Transverse colon (tissue), 4 donors: ENCODE data around the gene AEBP2. TPM values are rescaled to one million over a fixed set of nuclear protein-coding genes. Genes with fewer than 3 reads are reported as not detected.

ENCODE experiments used
- DNase-seq: peaks from one replicate; pipeline ENCODE4 v3.0.0-alpha.2; 2019
- H3K27ac ChIP-seq, 4 donors: fragments of 200-600 bp; sonication (generic); 2 replicates each; pipeline ENCODE4 v1.5.1; 2016 to 2018; ENCODE audit warnings: inconsistent platforms in 4 of 4
- H3K27me3 ChIP-seq: fragments of 200-600 bp; sonication (generic); 2 replicates; pipeline ENCODE4 v1.5.1; 2017; ENCODE audit warnings: inconsistent platforms
- H3K36me3 ChIP-seq, 4 donors: fragments of 200-600 bp; sonication (generic); 2 replicates each; pipeline ENCODE4 v1.5.1; 2017 to 2019; ENCODE audit warnings: inconsistent platforms in 4 of 4
- H3K4me1 ChIP-seq, 4 donors: fragments of 200-600 bp; sonication (generic); 2 replicates each; pipeline ENCODE4 v1.5.1; 2017 to 2020; ENCODE audit warnings: inconsistent platforms in 4 of 4
- H3K4me3 ChIP-seq, 4 donors: fragments of 200-600 bp; sonication (generic); 1 replicate in 1 of 4; 2 replicates in 3 of 4; pipeline versions ENCODE4 v1.5.1 to v1.6.1; 2017 to 2019; ENCODE audit warnings: inconsistent platforms in 4 of 4
- H3K9me3 ChIP-seq, 2 donors: fragments of 200-600 bp; sonication (generic); 2 replicates each; pipeline ENCODE4 v1.5.1; 2017 to 2019; ENCODE audit warnings: inconsistent platforms in 2 of 2
- CTCF ChIP-seq, 5 experiments: fragments of 200-600 bp in 3 of 5; fragments of 450-650 bp in 2 of 5; sonication (generic) in 3 of 5; IDR thresholded peaks; 1 replicate in 2 of 5; 2 replicates in 3 of 5; pipeline ENCODE4 v1.5.1; 2016 to 2017; ENCODE audit warnings: antibody characterized with exemption in 5 of 5, inconsistent platforms in 3 of 5, mild to moderate bottlenecking in 2 of 5, moderate library complexity in 1 of 5
- EP300 ChIP-seq: sonication (generic); formaldehyde crosslinking; IDR thresholded peaks from one replicate; pipeline ENCODE4 v1.6.1; 2017; ENCODE audit warnings: antibody characterized with exemption, low read depth
- POLR2A ChIP-seq: fragments of 450-650 bp; IDR thresholded peaks from one replicate; pipeline ENCODE4 v1.6.1; 2016; ENCODE audit warnings: antibody characterized with exemption, mild to moderate bottlenecking, moderate library complexity
- POLR2AphosphoS5 ChIP-seq, 3 donors: sonication (generic); formaldehyde crosslinking; IDR thresholded peaks; one replicate each; pipeline ENCODE4 v1.6.1; 2016; ENCODE audit warnings: antibody characterized with exemption in 3 of 3
- WGBS, 2 donors: methylation state at CpG; one replicate each; pipeline ENCODE4 v1.1.5; 2018; ENCODE audit warnings: low coverage in 1 of 2; 5-methylcytosine and 5-hydroxymethylcytosine counted together
- in situ Hi-C, 4 donors: fragments of 200-750 bp; cut with MboI; loops; one replicate each; pipeline versions ENCODE4 v1.15.0 to v1.15.1; 2017; ENCODE audit warnings: low sequenced_read_pairs in 3 of 4, low pct_ligation_motif_present in 1 of 4, low pct_unique_long_range_greater_than_20kb in 1 of 4
- intact Hi-C: fragments of 100-400 bp; cut with DNase I; formaldehyde crosslinking; loops from one replicate; pipeline ENCODE4 v1.15.1; 2023; ENCODE audit warnings: low total_unique reads
- total RNA-seq, 4 donors: library from RNA; depleted of rRNA; stranded (reverse); fragments of >200 nt; gene quantifications; one replicate each; pipeline ENCODE4 v1.1.0, GENCODE V29; 2016

Gene AEBP2
- total RNA-seq, 4 donors from 2014 or later = 12.5 to 37.3 (median 32.2) TPM

- no peaks in the 10 kb centered on the region for H3K27me3 ChIP-seq
- no peak for DNase-seq
- H3K36me3 ChIP-seq = no peaks in the 10 kb centered on the region
- H3K9me3 ChIP-seq = no peaks in the 10 kb centered on the region
- intact Hi-C loops = no loop called here
- H3K4me1 ChIP-seq = peaks cover 0 to 13% (median 6%) of the 10 kb centered on the region in 4 donors
- no peak overlapping the region for H3K27ac ChIP-seq
- H3K4me3 ChIP-seq = no peak overlapping the region
- in situ Hi-C loops = no loop called here
- TF ChIP-seq POLR2AphosphoS5 (IDR thresholded peaks at IDR 0.05) (no peak), POLR2A (no peak), EP300 (no peak), CTCF (IDR thresholded peaks at IDR 0.05) (no peak)
Measured at GRCh38 chr12:19544353-19544752, 105.1 kb downstream of the AEBP2 start.

GRCh38 chr12:19545301-19545700 is 106.0 kb downstream of the AEBP2 start:
- Histone ChIP-seq H3K36me3 (no peaks in the 10 kb centered on the region), H3K4me3 (no peak overlapping the region), H3K9me3 (no peaks in the 10 kb centered on the region), H3K27ac (no peak overlapping the region), H3K4me1 (peaks cover 0 to 13% (median 6%) of the 10 kb centered on the region in 4 donors), H3K27me3 (no peaks in the 10 kb centered on the region)
- WGBS, 2 donors = 87 to 96% methylated on average over 3 to 4 of the region's 4 CpGs
- in situ Hi-C loops (no loop called here), intact Hi-C loops (no loop called here)
- TF ChIP-seq POLR2A (no peak), EP300 (no peak), POLR2AphosphoS5 (IDR thresholded peaks at IDR 0.05) (no peak), CTCF (IDR thresholded peaks at IDR 0.05) (no peak)
- no peak for DNase-seq

GRCh38 chr12:19546027-19546426 is 106.7 kb downstream of the AEBP2 start:
- H3K4me3 ChIP-seq = no peak overlapping the region
- intact Hi-C loops (no loop called here), in situ Hi-C loops (no loop called here)
- no peaks in the 10 kb centered on the region for H3K36me3 ChIP-seq
- no peak for DNase-seq
- 84 to 85% methylated on average over 4 of the region's 4 CpGs for WGBS, 2 donors
- H3K4me1 ChIP-seq = peaks cover 0 to 13% (median 6%) of the 10 kb centered on the region in 4 donors
- peak in 1 of 3 donors; percentile 26 for TF ChIP-seq POLR2AphosphoS5 (IDR thresholded peaks at IDR 0.05)
- TF ChIP-seq EP300 = no peak
- no peaks in the 10 kb centered on the region for H3K27me3 ChIP-seq
- H3K27ac ChIP-seq = peak overlapping the region in 1 of 4 donors; percentile 50
- H3K9me3 ChIP-seq = no peaks in the 10 kb centered on the region

- peaks cover 0 to 13% (median 6%) of the 10 kb centered on the region in 4 donors for H3K4me1 ChIP-seq
Measured at GRCh38 chr12:19546611-19547162, 107.4 kb downstream of the AEBP2 start.

More at GRCh38 chr12:19546611-19547162, 107.4 kb downstream of the AEBP2 start:
- in situ Hi-C loops = no loop called here
- Histone ChIP-seq H3K36me3 (no peaks in the 10 kb centered on the region), H3K27me3 (no peaks in the 10 kb centered on the region), H3K27ac (peak overlapping the region; percentile 33 to 65 (median 54)), H3K9me3 (no peaks in the 10 kb centered on the region), H3K4me3 (no peak overlapping the region)
- WGBS, 2 donors = 55 to 65% methylated on average over 5 to 7 of the region's 7 CpGs
- DNase-seq = no peak
- intact Hi-C loops = no loop called here
- TF ChIP-seq POLR2A (no peak), EP300 (no peak), CTCF (IDR thresholded peaks at IDR 0.05) (no peak), POLR2AphosphoS5 (IDR thresholded peaks at IDR 0.05) (no peak)
